Ammon's horn (tissue), 1 donor: ENCODE results near the gene PLEKHM2.
A peak's percentile ranks its signal among the peaks of the same experiment; 100 is the strongest.

Source experiments
- DNase-seq: peaks from one replicate; pipeline ENCODE4 v3.0.0-alpha.2; 2016; ENCODE audit warnings: low spot score

The PLEKHM2 gene

GRCh38 chr1:15701784-15702183, 17.7 kb downstream of the PLEKHM2 start:
- DNase-seq, result no peak

- no peak for DNase-seq
Observed at GRCh38 chr1:15702722-15703550, 18.8 kb downstream of the PLEKHM2 start.

GRCh38 chr1:15703562-15703961, 19.4 kb downstream of the PLEKHM2 start:
- DNase-seq, result peak; percentile 84

- no peak for DNase-seq
Observed at GRCh38 chr1:15704526-15705183, 20.5 kb downstream of the PLEKHM2 start.

- no peak for DNase-seq
Observed at GRCh38 chr1:15705184-15705566, 21.1 kb downstream of the PLEKHM2 start.

GRCh38 chr1:15706751-15707150, 22.6 kb downstream of the PLEKHM2 start:
- no peak for DNase-seq

GRCh38 chr1:15707239-15707925, 23.3 kb downstream of the PLEKHM2 start:
- DNase-seq, result no peak

GRCh38 chr1:15708486-15709137, 24.5 kb downstream of the PLEKHM2 start:
- DNase-seq, result no peak

GRCh38 chr1:15709226-15709625, 25.1 kb downstream of the PLEKHM2 start:
- DNase-seq, result no peak

- DNase-seq, result no peak
Observed at GRCh38 chr1:15712168-15712567, 28.0 kb downstream of the PLEKHM2 start.

GRCh38 chr1:15714406-15715136, 30.5 kb downstream of the PLEKHM2 start:
- DNase-seq, result peak; percentile 84

- no peak for DNase-seq
Observed at GRCh38 chr1:15717418-15718125, 33.5 kb downstream of the PLEKHM2 start.

- DNase-seq, result no peak
Observed at GRCh38 chr1:15718199-15718601, 34.1 kb downstream of the PLEKHM2 start.

GRCh38 chr1:15719381-15720120, 35.4 kb downstream of the PLEKHM2 start:
- no peak for DNase-seq

GRCh38 chr1:15720861-15721260, 36.7 kb downstream of the PLEKHM2 start:
- no peak for DNase-seq

- no peak for DNase-seq
Observed at GRCh38 chr1:15722411-15722810, 38.3 kb downstream of the PLEKHM2 start.

GRCh38 chr1:15722836-15723532, 38.9 kb downstream of the PLEKHM2 start:
- DNase-seq, result no peak

GRCh38 chr1:15723631-15724246, 39.6 kb downstream of the PLEKHM2 start:
- no peak for DNase-seq
